ENCODE results near the gene CEND1.

Gene CEND1

GRCh38 chr11:794766-795633 lies 5.1 kb upstream of the CEND1 start:
- no peak for TF ChIP-seq CTCF (IDR thresholded peaks at IDR 0.05; ENCODE audit: borderline replicate concordance, control extremely low read depth, extremely low read depth, insufficient read depth, missing control alignments)
- in situ Hi-C loops (cut with MboI; ENCODE audit: low sequenced_read_pairs, unreplicated experiment) = no loop called here
- DNase-seq (ENCODE audit: low spot score) = no peak

- no peak for TF ChIP-seq CTCF (IDR thresholded peaks at IDR 0.05; ENCODE audit: borderline replicate concordance, control extremely low read depth, extremely low read depth, insufficient read depth, missing control alignments)
- DNase-seq (ENCODE audit: low spot score) = no peak
These were observed 4.3 kb upstream of the CEND1 start for GRCh38 chr11:794013-794765.

GRCh38 chr11:793556-793955 lies 3.7 kb upstream of the CEND1 start:
- no peak for DNase-seq (ENCODE audit: low spot score)
- TF ChIP-seq CTCF (IDR thresholded peaks at IDR 0.05; ENCODE audit: borderline replicate concordance, control extremely low read depth, extremely low read depth, insufficient read depth, missing control alignments) = no peak
- in situ Hi-C loops (cut with MboI; ENCODE audit: low sequenced_read_pairs, unreplicated experiment) = no loop called here

More at GRCh38 chr11:794013-794765, 4.3 kb upstream of the CEND1 start:
- in situ Hi-C loops (cut with MboI; ENCODE audit: low sequenced_read_pairs, unreplicated experiment) = no loop called here

- in situ Hi-C loops (cut with MboI; ENCODE audit: low sequenced_read_pairs, unreplicated experiment) = no loop called here
- no peak for TF ChIP-seq CTCF (IDR thresholded peaks at IDR 0.05; ENCODE audit: borderline replicate concordance, control extremely low read depth, extremely low read depth, insufficient read depth, missing control alignments)
- no peak for DNase-seq (ENCODE audit: low spot score)
These were observed 3.0 kb upstream of the CEND1 start for GRCh38 chr11:792873-793272.

- no peak for DNase-seq (ENCODE audit: low spot score)
- in situ Hi-C loops (cut with MboI; ENCODE audit: low sequenced_read_pairs, unreplicated experiment) = no loop called here
- no peak for TF ChIP-seq CTCF (IDR thresholded peaks at IDR 0.05; ENCODE audit: borderline replicate concordance, control extremely low read depth, extremely low read depth, insufficient read depth, missing control alignments)
These were observed 2.6 kb upstream of the CEND1 start for GRCh38 chr11:792535-792821.

- no peak for TF ChIP-seq CTCF (IDR thresholded peaks at IDR 0.05; ENCODE audit: borderline replicate concordance, control extremely low read depth, extremely low read depth, insufficient read depth, missing control alignments)
- in situ Hi-C loops (cut with MboI; ENCODE audit: low sequenced_read_pairs, unreplicated experiment) = no loop called here
- DNase-seq (ENCODE audit: low spot score) = no peak
These were observed 2.0 kb upstream of the CEND1 start for GRCh38 chr11:791658-792534.
